ENCODE data around the gene ERBB2. TPM values are rescaled to one million over a fixed set of nuclear protein-coding genes. Genes with fewer than 3 reads are reported as not detected.
"Not testable (repeated sequence)": the region's sequence is repeated elsewhere in the genome, so short reads cannot be mapped to it uniquely, and the experiment has no call there.

ERBB2 gene
- total RNA-seq, 3 donors from 2014 or later: 2.3 to 3.4 (median 2.9) TPM

- DNase-seq: no peak
- H3K4me3 Mint-ChIP-seq: no peak overlapping the region
- no peaks in the 10 kb centered on the region for H3K27me3 Mint-ChIP-seq (ENCODE audit: low read depth)
- ATAC-seq: no peak
- H3K36me3 Mint-ChIP-seq (ENCODE audit: insufficient read depth): peaks cover 20% of the 10 kb centered on the region
- H3K9me3 Mint-ChIP-seq: no peaks in the 10 kb centered on the region
- H3K4me1 Mint-ChIP-seq (ENCODE audit: low read depth): peaks cover 44% of the 10 kb centered on the region
These were observed 16.4 kb upstream of the ERBB2 start for GRCh38 chr17:39683295-39683939.

DNA sequence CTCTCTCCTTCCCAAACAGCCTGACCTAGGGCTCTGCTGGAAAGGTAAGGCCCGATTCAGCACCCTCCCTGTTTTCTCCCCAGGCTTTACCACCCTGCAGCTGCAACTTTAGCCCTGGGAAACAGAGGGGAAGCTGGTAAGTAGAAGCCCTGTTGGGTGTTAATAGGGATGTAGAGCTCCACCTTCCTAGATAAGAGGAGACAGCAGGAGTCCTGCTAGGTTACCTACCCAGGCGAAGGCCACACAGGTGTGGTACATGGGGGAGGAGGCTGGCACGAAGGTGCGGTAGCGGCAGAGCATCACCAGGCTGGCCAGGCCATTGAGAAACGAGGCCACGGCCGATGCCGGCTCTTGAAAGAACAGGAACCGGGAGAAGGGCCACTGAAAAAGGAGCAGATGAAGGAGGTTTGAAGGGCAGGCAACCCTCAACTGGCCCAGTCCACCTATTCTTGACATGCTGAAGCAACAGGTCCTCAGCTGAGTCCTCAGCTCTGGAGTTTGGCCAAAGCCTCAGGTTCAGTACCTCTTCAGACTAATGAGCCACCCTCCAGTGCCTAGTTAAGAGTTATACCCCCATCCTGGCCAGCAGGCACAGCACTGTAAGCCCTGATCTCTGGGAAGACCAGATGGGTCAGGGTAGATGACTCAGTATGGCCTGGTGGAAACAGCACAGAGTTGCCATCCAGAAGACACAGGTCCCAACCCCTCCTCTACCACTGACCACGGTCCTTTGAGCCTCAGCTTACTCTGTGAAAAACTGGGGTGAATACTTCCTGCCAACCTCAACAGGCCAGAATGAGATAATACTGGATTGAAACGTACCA, 15.3 kb upstream of the ERBB2 start:
- H3K4me3 Mint-ChIP-seq: no peak overlapping the region
- H3K27me3 Mint-ChIP-seq (ENCODE audit: low read depth): no peaks in the 10 kb centered on the region
- DNase-seq (no peak), ATAC-seq (no peak)
- H3K36me3 Mint-ChIP-seq (ENCODE audit: insufficient read depth): peaks cover 20% of the 10 kb centered on the region
- no peaks in the 10 kb centered on the region for H3K9me3 Mint-ChIP-seq
- peaks cover 40% of the 10 kb centered on the region for H3K4me1 Mint-ChIP-seq (ENCODE audit: low read depth)

DNA sequence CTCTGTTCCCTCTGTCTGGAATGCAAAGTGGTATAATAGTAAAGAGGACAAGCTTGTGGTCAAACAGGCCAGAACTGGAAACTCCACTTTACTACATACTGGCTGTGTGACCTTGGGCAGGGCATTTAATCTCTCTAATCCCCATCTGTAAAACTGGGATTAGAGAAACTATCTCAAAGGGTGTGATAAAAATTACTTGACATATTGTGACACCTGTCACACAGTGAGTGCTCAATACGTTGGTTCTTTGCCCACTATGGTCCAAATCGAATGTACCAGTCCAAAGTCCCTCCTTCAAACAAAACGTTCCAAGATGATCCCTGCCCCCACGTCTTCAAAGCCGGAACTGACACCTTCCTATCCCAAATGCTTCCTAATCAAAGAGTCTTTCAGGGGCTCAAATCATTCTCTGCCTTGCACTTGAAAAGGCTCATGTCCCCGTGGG, 12.7 kb upstream of the ERBB2 start:
- DNase-seq (no peak), ATAC-seq (no peak)
- peaks cover 15% of the 10 kb centered on the region for H3K36me3 Mint-ChIP-seq (ENCODE audit: insufficient read depth)
- peaks cover 25% of the 10 kb centered on the region for H3K4me1 Mint-ChIP-seq (ENCODE audit: low read depth)
- H3K9me3 Mint-ChIP-seq: no peaks in the 10 kb centered on the region
- H3K27me3 Mint-ChIP-seq (ENCODE audit: low read depth): no peaks in the 10 kb centered on the region
- H3K4me3 Mint-ChIP-seq: peak overlapping the region; percentile 98

GRCh38 chr17:39687546-39688474, 12.1 kb upstream of the ERBB2 start, which contains the start of gene PGAP3:
PGAP3 (minus strand) TSS chr17:39688057; CDS start chr17:39688014, 43 bp downstream.
- H3K27me3 Mint-ChIP-seq (ENCODE audit: low read depth): no peaks in the 10 kb centered on the region
- H3K4me1 Mint-ChIP-seq (ENCODE audit: low read depth): peaks cover 25% of the 10 kb centered on the region
- peaks cover 15% of the 10 kb centered on the region for H3K36me3 Mint-ChIP-seq (ENCODE audit: insufficient read depth)
- ATAC-seq (peak; percentile 95 to 96), DNase-seq (peak; percentile 81)
- no peaks in the 10 kb centered on the region for H3K9me3 Mint-ChIP-seq
- H3K4me3 Mint-ChIP-seq: peak within 1 kb of the TSS; percentile 98

- H3K27me3 Mint-ChIP-seq (ENCODE audit: low read depth): no peaks in the 10 kb centered on the region
- no peak for ATAC-seq
- H3K4me1 Mint-ChIP-seq (ENCODE audit: low read depth): peaks cover 23% of the 10 kb centered on the region
- H3K4me3 Mint-ChIP-seq: peak overlapping the region; percentile 98
- peaks cover 11% of the 10 kb centered on the region for H3K36me3 Mint-ChIP-seq (ENCODE audit: insufficient read depth)
- no peak for DNase-seq
- H3K9me3 Mint-ChIP-seq: no peaks in the 10 kb centered on the region
These were observed 11.4 kb upstream of the ERBB2 start for GRCh38 chr17:39688475-39688835.

GRCh38 chr17:39688945-39689344, 10.9 kb upstream of the ERBB2 start:
- H3K9me3 Mint-ChIP-seq: no peaks in the 10 kb centered on the region
- H3K36me3 Mint-ChIP-seq (ENCODE audit: insufficient read depth): peaks cover 10% of the 10 kb centered on the region
- DNase-seq (no peak), ATAC-seq (no peak)
- peak overlapping the region; percentile 98 for H3K4me3 Mint-ChIP-seq
- H3K4me1 Mint-ChIP-seq (ENCODE audit: low read depth): peaks cover 23% of the 10 kb centered on the region
- no peaks in the 10 kb centered on the region for H3K27me3 Mint-ChIP-seq (ENCODE audit: low read depth)

- Mint-ChIP-seq H3K36me3 (ENCODE audit: insufficient read depth) (peaks cover 4% of the 10 kb centered on the region), H3K4me3 (no peak overlapping the region), H3K9me3 (no peaks in the 10 kb centered on the region), H3K4me1 (ENCODE audit: low read depth) (peaks cover 2% of the 10 kb centered on the region), H3K27me3 (ENCODE audit: low read depth) (peaks cover 17% of the 10 kb centered on the region)
- ATAC-seq: no peak
- no peak for DNase-seq
These were observed 5.3 kb upstream of the ERBB2 start for GRCh38 chr17:39694593-39694992.

- peaks cover 4% of the 10 kb centered on the region for H3K36me3 Mint-ChIP-seq (ENCODE audit: insufficient read depth)
- peaks cover 5% of the 10 kb centered on the region for H3K4me1 Mint-ChIP-seq (ENCODE audit: low read depth)
- peaks cover 20% of the 10 kb centered on the region for H3K27me3 Mint-ChIP-seq (ENCODE audit: low read depth)
- ATAC-seq: no peak
- DNase-seq: no peak
- no peak overlapping the region for H3K4me3 Mint-ChIP-seq
- H3K9me3 Mint-ChIP-seq: no peaks in the 10 kb centered on the region
These were observed 4.8 kb upstream of the ERBB2 start for GRCh38 chr17:39695089-39695474.

DNA sequence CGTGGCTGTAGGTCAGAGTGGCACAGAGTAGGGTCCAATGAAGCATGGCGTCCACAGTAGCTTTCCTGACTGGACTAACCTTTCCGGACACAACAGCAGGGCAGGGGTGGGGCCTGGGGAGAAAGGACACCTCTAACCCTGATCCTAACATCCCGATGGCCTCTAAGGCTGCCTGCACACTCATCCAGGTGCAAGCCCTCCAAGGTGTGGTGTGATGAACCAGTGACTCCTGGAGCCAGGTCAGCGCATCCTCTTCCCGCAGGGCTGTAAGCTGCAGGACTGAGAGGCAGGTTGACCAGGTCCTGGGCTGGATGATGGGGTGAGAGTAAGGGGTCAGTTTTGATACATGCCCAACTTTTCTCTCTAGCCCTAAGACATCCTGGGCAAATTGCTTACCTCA, 3.1 kb upstream of the ERBB2 start:
- DNase-seq (no peak), ATAC-seq (no peak)
- Mint-ChIP-seq H3K4me3 (no peak overlapping the region), H3K36me3 (ENCODE audit: insufficient read depth) (peaks cover 4% of the 10 kb centered on the region), H3K27me3 (ENCODE audit: low read depth) (peaks cover 33% of the 10 kb centered on the region), H3K4me1 (ENCODE audit: low read depth) (peaks cover 5% of the 10 kb centered on the region), H3K9me3 (no peaks in the 10 kb centered on the region)

- ATAC-seq (no peak), DNase-seq (no peak)
- H3K36me3 Mint-ChIP-seq (ENCODE audit: insufficient read depth): peaks cover 4% of the 10 kb centered on the region
- H3K4me3 Mint-ChIP-seq: no peak overlapping the region
- peaks cover 5% of the 10 kb centered on the region for H3K4me1 Mint-ChIP-seq (ENCODE audit: low read depth)
- peaks cover 35% of the 10 kb centered on the region for H3K27me3 Mint-ChIP-seq (ENCODE audit: low read depth)
- H3K9me3 Mint-ChIP-seq: no peaks in the 10 kb centered on the region
These were observed 1.9 kb upstream of the ERBB2 start for GRCh38 chr17:39697961-39698360.

GRCh38 chr17:39699157-39699817, 577 bp upstream of the ERBB2 start:
- H3K4me3 Mint-ChIP-seq: peak overlapping the region; percentile 33
- not testable (repeated sequence) for H3K9me3 Mint-ChIP-seq; DNase-seq; H3K4me1 Mint-ChIP-seq (ENCODE audit: low read depth); H3K36me3 Mint-ChIP-seq (ENCODE audit: insufficient read depth); ATAC-seq
- peaks cover 35% of the 10 kb centered on the region for H3K27me3 Mint-ChIP-seq (ENCODE audit: low read depth)

- DNase-seq (no peak), ATAC-seq (peak in 1 of 2 donors; percentile 25)
- Mint-ChIP-seq H3K27me3 (ENCODE audit: low read depth) (peaks cover 35% of the 10 kb centered on the region), H3K4me1 (ENCODE audit: low read depth) (peaks cover 5% of the 10 kb centered on the region), H3K36me3 (ENCODE audit: insufficient read depth) (no peaks in the 10 kb centered on the region), H3K4me3 (no peak overlapping the region), H3K9me3 (no peaks in the 10 kb centered on the region)
These were observed 504 bp downstream of the ERBB2 start for GRCh38 chr17:39700148-39700987.
